GM18498 (cell line): ENCODE results near the gene SCAI.
"Not testable (repeated sequence)": the region's sequence is repeated elsewhere in the genome, so short reads cannot be mapped to it uniquely, and the experiment has no call there.

Source experiments
- ATAC-seq: cut with Tn5 transposase; IDR thresholded peaks from one replicate; pipeline ENCODE4 v1.9.1; 2021; ENCODE audit warnings: mild to moderate bottlenecking, moderate library complexity; ENCODE audit not compliant: unreplicated experiment

The SCAI gene

DNA sequence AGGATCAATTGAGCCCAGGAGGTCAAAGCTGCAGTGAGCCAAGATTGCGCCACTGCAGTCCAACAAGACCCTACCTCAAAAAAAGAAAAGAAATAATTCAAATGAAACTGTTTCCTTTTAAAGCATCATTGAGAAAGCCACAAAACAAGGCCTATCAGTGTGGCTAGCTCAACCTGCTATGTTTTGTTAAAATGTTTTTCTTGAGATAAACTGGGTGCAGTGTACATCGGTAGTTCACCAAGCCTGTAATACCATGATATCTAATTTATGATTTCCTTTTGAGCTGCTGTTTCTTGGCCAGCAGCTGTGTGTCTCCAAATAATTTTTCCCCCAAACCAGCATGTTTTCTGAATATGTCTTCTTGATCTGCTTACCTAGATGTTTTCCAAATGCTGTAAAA is 105.2 kb downstream of the SCAI start:
- no peak for ATAC-seq

DNA sequence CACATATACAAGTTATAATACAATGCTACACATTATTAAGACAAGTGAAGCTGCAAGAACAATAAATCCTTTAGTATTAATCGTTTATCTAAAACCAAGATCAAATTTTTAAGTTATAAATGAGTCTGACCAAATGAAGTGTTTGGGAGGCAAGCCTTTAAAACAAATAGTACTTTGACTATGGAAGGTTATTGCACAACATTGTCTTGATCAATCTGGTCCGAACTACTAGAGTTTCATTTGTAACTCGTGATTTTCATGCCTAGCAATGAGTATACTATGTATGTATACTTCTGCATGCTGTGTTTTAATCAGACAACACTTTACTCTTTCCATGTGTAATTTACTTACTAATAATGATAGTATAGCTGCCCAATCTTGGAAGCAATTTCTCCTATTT is 115.3 kb downstream of the SCAI start:
- ATAC-seq: no peak

DNA sequence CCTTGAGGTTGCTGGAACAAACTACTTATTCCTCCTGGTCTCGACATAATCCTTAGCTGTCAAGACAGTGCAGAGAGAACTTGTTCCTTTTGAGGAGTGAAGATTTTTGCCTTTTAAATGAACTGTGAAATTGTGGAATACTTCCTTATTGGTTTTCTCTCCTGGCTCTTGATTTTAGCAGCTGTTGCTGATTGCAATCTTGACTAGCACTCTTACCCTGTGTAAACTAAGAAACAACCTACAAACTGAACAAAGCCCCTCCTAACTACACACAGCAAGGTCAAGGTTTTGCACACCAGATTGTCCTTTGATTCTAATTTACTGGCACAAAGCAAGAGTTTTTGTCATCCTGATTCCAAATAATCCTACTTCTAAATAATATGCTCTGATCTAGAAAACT is 118.4 kb downstream of the SCAI start:
- ATAC-seq: no peak

DNA sequence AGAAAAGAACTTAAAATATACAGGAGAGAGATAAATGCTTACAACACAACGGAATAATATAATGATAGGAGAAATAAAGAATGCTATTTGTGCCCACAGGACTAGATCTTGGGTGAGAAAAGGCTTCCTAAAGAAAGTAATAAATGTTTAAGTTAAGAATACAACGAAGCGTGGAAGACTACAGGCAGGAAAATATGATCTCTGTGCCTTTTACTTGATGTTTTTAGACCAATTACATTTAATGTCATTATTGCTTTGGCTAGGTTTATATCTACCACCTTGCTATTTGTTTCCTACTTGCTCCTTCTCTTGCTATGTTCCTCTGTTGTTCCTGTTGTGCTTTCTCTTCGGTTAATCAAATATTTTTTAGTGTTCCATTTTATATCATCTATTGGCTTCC is 122.3 kb downstream of the SCAI start:
- ATAC-seq: no peak

DNA sequence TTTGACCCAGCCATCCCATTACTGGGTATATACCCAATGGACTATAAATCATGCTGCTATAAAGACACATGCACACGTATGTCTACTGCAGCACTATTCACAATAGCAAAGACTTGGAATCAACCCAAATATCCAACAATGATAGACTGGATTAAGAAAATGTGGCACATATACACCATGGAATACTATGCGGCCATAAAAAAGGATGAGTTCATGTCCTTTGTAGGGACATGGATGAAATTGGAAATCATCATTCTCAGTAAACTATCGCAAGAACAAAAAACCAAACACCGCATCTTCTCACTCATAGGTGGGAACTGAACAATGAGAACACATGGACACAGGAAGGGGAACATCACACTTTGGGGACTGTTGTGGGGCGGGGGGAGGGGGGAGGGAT is 127.7 kb downstream of the SCAI start:
- ATAC-seq: not testable (repeated sequence)

DNA sequence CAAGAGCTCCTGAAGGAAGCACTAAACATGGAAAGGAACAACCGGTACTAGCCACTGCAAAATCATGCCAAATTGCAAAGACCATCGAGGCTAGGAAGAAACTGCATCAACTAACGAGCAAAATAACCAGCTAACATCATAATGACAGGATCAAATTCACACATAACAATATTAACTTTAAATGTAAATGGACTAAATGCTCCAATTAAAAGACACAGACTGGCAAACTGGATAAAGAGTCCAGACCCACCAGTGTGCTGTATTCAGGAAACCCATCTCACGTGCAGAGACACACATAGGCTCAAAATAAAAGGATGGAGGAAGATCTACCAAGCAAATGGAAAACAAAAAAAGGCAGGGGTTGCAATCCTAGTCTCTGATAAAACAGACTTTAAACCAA is 131.3 kb downstream of the SCAI start:
- not testable (repeated sequence) for ATAC-seq

DNA sequence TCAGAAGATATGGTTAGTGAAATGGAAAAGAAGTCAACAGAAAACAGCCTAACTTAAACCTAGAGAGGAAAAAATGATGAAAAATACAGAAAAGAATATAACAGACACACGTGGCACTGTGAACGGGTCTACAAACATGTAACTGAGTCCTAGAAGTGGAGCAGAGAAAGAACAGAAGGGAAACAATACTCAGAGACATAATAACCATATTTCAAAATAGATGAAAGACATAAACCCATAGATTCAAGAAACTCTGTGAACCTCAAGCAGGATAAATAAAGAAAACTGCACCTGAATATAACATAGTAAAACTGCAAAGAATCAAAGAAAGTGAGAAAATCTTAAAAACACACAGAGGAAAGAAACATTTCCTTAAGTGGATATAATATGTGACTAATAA is 134.7 kb downstream of the SCAI start:
- ATAC-seq: no peak

DNA sequence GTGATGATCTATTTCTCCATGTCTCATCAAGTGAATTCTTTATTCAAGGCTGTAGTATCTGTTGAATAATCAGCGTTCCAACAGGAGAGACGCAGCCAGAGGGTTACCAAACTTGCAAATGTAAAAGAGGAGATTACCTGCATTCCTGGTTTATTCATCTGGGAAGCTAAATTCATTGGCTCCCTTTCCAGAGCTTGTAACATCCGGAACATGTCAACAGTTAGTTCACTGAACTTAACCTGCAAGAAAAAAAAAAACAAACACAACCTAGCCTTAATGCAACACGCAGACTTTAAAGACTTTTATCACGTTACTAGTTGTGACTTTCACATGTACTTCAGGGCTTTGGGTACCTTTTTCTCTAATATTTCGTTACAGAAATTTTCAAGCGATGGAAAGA is 140.0 kb downstream of the SCAI start:
- no peak for ATAC-seq

DNA sequence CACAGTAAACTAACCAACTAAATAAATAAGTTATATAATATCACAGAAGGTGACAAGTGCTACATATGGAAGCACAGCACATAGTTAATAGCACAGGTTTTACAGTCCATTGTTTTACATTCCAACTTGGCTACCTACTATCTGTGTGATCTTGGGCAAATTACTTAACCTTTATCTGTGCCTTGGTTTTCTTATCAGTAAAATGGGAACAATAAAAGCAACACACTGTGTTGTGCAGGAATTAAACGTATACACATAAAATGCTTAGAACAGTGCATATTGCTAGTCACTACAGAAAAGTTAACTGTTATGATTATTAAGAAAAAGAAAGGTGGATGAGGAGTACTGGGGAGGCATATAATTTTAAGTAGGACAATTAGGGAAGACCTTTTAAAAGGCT is 159.6 kb downstream of the SCAI start:
- ATAC-seq: no peak

DNA sequence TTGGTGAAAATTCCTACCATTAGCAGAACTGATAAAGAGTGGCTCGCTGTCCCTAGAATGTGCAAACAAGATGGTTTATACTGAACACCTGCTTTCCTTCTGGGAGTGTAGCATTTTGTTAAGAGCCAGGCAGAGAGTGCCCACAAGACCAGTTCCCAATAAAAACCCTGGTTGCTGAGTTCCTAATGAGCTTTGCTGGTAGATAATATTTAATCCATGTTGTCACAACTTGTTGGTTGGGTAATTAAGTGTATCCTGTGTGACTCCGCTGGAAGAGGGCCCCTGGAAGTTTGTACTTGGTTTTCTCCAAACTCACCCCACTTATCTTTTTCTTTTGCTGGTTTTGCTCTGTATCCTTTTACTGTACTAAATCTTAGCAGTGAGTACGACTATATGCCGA is 162.9 kb downstream of the SCAI start:
- ATAC-seq: no peak

DNA sequence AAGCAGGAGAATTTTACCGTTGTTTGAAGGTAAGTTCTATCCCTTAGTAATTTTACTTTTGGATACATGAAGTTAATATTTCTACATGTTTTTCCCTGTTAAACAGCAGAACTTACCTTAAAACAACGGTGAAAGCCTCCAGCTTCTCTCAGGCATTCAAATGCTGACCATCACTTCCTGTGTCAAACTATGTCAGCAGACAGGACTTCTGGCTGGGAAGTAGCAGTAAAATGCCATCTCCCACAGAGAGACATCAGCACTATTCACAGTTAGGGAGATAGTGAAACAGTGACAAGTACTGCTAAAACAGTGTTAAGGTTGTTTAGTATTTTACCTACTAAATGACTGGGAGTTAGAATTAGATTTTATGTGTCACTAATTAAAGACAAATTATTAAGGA is 168.2 kb downstream of the SCAI start:
- ATAC-seq: no peak

DNA sequence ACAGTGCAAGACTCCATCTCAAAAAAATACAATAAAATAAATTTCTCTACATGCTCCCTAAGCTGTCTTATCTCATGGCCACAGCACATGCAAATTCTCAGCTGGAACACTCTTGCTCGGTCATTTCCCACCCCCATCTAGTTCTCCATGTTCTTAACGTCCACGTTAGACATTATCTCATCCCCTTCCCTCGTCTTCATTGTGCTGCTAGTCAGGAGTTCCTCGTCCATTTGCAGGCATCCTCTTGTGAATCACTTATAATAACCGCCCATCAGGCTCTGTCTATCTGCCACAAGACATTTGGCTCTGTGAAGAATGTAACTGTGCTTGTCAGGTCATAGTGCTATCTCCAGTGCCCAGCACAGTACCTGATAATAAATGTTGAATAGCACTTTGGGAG is 169.5 kb downstream of the SCAI start:
- ATAC-seq: no peak

DNA sequence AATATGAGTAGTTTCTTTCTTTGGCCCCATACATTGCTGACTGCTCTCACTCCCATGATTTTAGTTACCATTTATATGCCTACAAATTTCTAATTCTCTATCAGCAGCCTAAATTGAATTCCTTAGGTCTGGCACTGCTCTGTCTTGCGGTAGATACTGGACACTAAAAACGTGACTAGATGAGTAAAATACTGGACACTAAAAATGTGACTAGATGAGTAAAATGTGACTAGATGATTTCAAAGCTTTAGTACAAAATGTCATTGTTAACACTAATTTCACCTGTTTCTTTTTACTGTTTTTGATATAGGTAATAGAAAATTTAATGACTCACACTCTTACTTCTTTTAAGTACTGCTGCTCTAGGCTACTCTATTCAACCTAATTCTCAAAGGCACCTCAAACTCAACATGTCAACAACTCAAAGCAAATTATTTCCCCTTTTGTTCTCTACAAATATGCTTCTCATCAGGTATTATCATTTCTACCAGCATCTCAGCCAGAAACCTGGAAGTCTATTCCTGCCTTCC is 171.0 kb downstream of the SCAI start:
- no peak for ATAC-seq

DNA sequence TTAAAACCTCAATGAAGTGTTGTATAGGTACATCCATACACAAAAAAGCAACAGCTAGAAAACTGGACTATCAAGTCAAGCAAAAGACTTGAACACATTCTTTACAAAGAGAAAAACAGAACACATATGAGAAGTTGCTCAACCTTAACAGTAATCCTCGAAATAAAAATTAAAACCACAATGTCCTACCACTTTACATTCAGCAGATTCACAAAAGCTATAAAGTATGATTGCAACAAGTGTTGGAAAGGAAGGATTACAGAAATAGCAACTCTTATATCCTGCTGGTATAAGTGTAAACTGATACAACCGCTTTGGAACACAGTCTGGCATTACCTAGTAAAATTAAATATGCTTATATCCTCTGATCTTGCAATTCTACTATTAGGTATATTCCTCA is 173.9 kb downstream of the SCAI start:
- ATAC-seq: no peak

DNA sequence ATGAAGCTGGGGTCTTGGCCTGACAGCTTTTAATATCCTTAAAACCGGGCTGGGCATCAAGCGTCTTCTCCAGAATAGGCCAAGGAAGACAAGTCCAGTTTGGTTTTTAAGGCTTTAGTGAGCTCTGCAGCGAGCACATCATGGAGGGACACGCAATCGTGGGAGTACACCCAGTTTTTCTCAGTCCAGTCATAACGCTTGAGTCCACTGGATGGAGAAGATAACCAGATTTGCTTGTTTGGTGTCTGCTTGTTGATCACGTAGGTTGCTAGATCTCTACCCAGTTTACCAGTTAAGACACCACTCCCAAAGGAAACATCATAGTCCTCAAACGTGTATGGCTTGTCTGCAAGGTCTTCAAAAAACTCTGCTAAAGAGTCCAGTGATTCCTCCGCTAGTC is 175.1 kb downstream of the SCAI start:
- no peak for ATAC-seq

DNA sequence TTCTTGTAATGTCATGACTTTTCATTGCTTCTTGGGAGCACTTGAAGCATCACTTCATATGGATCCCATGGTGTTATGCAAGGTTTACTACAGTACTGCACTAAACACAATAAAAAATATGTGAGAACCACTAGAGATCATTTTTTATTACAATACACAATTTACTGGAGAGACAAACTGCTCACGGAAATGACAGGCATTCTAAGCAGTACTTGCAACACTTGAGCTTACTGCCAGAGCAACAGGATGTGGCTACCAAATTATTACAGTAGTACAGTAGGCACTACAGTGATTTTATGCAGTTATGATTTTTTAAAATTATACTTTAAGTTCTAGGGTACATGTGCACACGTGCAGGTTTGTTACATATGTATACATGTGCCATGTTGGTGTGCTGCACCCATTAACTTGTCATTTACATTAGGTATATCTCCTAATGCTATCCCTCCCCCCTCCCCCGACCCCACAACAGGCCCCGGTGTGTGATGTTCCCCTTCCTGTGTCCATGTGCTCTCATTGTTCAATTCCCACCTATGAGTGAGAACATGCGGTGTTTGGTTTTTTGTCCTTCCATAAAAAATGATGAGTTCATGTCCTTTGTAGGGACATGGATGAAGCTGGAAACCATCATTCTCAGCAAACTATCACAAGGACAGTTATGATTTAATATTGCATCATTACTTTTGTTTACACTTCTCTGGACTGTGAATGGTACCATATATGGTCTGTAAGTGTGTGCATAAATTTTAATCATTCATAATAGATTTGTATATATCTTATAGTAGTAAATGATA is 177.4 kb downstream of the SCAI start:
- ATAC-seq: not testable (repeated sequence)

DNA sequence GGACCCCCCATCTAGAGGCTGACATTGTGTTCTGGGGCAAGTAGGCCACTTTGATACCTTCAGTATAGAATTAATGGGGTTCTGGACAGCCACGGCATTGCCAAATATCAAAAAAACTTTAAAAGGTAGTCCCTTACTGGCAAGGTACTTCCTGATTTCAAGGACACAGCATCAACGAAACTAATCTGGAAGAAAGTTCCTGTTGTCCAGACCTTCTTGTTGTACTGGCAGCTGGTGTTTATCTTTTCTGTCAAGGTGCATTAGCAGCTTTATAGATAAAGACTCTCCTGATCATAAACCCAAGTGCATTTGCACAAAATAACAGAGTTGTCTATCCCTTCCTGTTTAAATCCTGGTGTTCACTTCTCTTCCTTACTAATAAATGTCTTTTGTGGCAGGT is 178.7 kb downstream of the SCAI start:
- ATAC-seq: no peak

DNA sequence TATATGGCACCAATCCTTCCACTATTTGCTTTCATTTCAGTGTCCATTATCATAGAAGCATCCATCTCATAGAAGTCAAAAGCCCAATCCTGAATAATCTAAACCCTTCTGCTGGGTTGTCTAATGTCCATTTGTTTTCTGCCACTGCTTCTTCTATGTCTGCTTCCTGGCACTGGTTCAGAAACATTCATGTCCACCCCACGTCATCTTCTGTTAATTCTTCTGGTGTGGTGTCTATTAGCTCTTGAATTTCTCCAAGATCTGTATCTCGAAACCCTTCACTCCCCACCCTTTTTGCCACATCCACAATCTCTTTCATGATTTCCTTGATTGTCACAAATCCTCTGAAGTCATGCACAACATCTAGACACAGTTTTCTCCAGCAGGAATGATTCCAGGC is 179.3 kb downstream of the SCAI start:
- ATAC-seq: no peak

DNA sequence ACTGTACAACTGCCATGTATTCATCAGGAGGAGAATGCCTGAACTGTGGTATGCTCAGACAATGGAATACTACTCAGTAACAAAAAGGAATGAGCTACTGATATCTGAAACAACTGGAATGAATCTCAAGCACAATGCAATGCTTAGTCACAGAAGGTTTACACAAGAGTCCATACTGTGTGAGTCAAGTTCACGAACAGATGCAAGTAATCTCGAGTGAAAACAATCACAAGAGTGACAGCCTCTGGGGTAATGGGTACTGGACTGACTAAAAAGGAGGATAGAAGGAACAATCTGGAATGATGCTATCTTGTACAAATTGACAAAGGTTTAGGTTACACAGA is 182.9 kb downstream of the SCAI start:
- ATAC-seq: no peak

DNA sequence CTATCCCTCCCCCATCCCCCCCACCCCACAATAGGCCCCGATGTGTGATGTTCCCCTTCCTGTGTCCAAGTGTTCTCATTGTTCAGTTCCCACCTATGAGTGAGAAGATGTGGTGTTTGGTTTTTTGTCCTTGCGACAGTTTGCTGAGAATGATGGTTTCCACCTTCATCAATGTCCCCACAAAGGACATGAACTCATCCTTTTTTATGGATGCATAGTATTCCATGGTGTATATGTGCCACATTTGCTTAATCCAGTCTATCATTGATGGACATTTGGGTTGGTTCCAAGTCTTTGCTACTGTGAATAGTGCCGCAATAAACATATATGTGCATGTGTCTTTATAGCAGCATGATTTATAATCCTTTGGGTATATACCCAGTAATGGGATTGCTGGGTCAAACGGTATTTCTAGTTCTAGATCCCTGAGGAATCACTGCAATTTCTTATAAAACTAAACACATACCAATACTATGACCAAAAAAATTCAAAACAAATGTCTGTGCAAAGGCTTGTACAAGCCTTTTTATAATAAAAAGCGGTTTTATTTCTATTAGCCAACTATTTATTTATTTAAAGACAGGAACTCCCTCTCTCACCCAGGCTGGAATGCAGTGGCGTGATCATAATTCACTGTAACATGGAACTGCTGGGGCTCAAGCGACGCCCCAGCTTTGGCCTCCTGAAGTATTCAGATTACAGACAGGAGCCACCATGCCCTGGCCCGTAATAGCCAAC is 183.5 kb downstream of the SCAI start:
- not testable (repeated sequence) for ATAC-seq

DNA sequence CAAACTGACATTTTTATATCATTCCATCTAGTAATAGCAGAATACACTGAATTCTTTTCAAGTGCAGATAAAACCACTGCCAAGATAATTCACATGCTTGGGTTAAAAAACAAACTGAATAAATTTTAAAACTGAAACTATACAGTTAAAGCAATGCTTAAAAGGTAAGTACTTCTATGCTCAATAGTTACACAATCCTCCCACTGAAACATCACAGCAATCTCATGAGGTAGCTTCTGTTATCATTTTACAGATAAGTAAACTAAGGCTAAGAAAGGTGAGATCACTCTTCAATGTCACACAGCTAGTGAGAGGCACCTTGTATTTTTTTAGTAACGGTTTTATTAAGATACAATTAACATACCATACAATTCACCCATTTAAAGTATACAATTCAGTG is 189.1 kb downstream of the SCAI start:
- ATAC-seq: no peak

DNA sequence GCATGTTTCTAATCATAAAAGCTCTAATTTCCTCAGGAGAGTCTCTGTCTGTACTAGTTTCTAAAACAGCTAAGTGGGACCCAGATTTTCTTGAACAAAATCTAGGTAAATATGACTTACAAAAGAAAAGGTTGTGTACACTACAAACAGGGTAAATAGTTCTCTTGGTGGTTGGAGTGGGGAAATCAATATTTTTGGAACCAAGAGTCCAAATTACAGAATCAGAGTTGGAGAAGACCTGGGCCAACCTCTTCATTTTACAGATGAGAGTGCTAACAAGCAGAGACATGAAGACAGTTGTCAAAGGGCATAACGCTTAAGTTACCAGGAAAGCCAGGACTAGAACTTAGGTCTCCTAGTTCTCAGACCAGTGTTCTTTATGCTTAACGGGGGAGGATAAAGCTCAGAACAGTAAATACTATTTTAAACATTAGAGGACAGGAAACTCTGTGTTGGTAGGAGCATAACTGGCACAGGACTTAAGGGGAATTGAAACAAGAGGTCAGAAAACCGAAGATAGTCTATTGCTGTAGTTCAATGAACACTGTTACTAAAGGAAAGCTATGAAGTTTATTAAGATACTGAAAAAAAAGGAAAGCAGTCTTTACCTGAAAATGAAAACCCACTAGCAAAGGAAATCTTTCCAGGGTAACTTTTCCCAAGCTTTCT is 193.1 kb downstream of the SCAI start:
- ATAC-seq: no peak
